Neural crest cell (in vitro differentiated cells): Measurements from ENCODE around the gene FGD5. TPM values are rescaled to one million over a fixed set of nuclear protein-coding genes. Genes with fewer than 3 reads are reported as not detected.

ENCODE experiments used
- DNase-seq: peaks from one replicate; pipeline ENCODE4 v3.0.0; 2021; ENCODE audit warnings: low read depth, mixed read lengths, low spot score
- H3K27ac Mint-ChIP-seq: one replicate; pipeline ENCODE4 v1.8.0; 2021; ENCODE audit warnings: mild to moderate bottlenecking, mixed read lengths; ENCODE audit not compliant: unreplicated experiment
- H3K27me3 Mint-ChIP-seq: 2 replicates; pipeline ENCODE4 v1.8.0; 2021; ENCODE audit warnings: low read depth, mild to moderate bottlenecking, mixed read lengths
- H3K36me3 Mint-ChIP-seq: 2 replicates; pipeline ENCODE4 v1.8.0; 2021; ENCODE audit warnings: low read depth, mild to moderate bottlenecking, mixed read lengths
- H3K4me1 Mint-ChIP-seq: 2 replicates; pipeline ENCODE4 v1.8.0; 2021; ENCODE audit warnings: mixed read lengths
- H3K4me3 Mint-ChIP-seq: one replicate; pipeline ENCODE4 v1.8.0; 2021; ENCODE audit warnings: mild to moderate bottlenecking, mixed read lengths
- H3K9me3 Mint-ChIP-seq: 2 replicates; pipeline ENCODE4 v1.8.0; 2021; ENCODE audit warnings: mixed read lengths
- total RNA-seq: library from RNA; stranded (reverse); gene quantifications from 2 replicates; pipeline ENCODE4 v1.2.1, GENCODE V29; 2021
- TF ChIP-seq, protein P1 (sequence below): fragments of 200-600 bp; sonication (generic); conservative IDR thresholded peaks from 2 replicates; pipeline ENCODE4 v1.5.0; 2021; ENCODE audit warnings: antibody characterized with exemption, mild to moderate bottlenecking

The FGD5 gene
- total RNA-seq, 1 donor from 2014 or later, result 0.61 TPM

DNA sequence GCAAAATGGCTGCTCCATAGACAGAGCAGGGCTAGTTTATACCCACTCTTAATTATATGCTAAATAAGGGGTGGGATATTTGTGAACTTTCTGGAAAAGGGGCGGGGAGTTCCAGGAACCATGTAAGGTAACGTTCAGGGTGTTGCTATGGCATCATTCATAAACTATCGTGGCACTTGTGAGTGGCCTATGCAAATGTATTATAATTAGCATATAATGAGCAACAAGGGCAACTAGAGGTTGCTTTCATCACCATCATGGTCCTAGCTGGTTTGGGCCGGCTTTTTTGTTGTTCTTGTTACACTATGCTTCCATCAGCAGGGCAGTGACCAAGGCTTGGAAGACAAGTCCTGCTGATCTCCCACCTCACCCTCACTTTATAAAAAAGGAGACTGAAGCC is 43.2 kb upstream of the FGD5 start:
- TF ChIP-seq, protein P1, sequence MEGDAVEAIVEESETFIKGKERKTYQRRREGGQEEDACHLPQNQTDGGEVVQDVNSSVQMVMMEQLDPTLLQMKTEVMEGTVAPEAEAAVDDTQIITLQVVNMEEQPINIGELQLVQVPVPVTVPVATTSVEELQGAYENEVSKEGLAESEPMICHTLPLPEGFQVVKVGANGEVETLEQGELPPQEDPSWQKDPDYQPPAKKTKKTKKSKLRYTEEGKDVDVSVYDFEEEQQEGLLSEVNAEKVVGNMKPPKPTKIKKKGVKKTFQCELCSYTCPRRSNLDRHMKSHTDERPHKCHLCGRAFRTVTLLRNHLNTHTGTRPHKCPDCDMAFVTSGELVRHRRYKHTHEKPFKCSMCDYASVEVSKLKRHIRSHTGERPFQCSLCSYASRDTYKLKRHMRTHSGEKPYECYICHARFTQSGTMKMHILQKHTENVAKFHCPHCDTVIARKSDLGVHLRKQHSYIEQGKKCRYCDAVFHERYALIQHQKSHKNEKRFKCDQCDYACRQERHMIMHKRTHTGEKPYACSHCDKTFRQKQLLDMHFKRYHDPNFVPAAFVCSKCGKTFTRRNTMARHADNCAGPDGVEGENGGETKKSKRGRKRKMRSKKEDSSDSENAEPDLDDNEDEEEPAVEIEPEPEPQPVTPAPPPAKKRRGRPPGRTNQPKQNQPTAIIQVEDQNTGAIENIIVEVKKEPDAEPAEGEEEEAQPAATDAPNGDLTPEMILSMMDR, result no peak
- Mint-ChIP-seq H3K36me3 (no peaks in the 10 kb centered on the region), H3K27me3 (no peaks in the 10 kb centered on the region), H3K4me3 (no peak overlapping the region), H3K27ac (peak overlapping the region; percentile 2), H3K9me3 (peaks cover 4% of the 10 kb centered on the region), H3K4me1 (no peaks in the 10 kb centered on the region)
- DNase-seq, result no peak

GRCh38 chr3:14779069-14779685 is 39.6 kb upstream of the FGD5 start:
- H3K36me3 Mint-ChIP-seq, result no peaks in the 10 kb centered on the region
- no peaks in the 10 kb centered on the region for H3K27me3 Mint-ChIP-seq
- no peak for DNase-seq
- H3K9me3 Mint-ChIP-seq, result peaks cover 4% of the 10 kb centered on the region
- no peaks in the 10 kb centered on the region for H3K4me1 Mint-ChIP-seq
- TF ChIP-seq, protein P1, result no peak
- no peak overlapping the region for H3K27ac Mint-ChIP-seq
- no peak overlapping the region for H3K4me3 Mint-ChIP-seq

- Mint-ChIP-seq H3K9me3 (peaks cover 4% of the 10 kb centered on the region), H3K4me3 (no peak overlapping the region), H3K36me3 (no peaks in the 10 kb centered on the region), H3K4me1 (no peaks in the 10 kb centered on the region), H3K27me3 (no peaks in the 10 kb centered on the region), H3K27ac (no peak overlapping the region)
- TF ChIP-seq, protein P1, result peak; percentile 67
- peak; percentile 44 for DNase-seq
Measured at GRCh38 chr3:14780927-14781507, 37.7 kb upstream of the FGD5 start.

GRCh38 chr3:14783480-14784086 is 35.2 kb upstream of the FGD5 start:
- peaks cover 4% of the 10 kb centered on the region for H3K9me3 Mint-ChIP-seq
- H3K4me3 Mint-ChIP-seq, result no peak overlapping the region
- no peaks in the 10 kb centered on the region for H3K4me1 Mint-ChIP-seq
- H3K27ac Mint-ChIP-seq, result no peak overlapping the region
- H3K27me3 Mint-ChIP-seq, result peaks cover 4% of the 10 kb centered on the region
- TF ChIP-seq, protein P1, result no peak
- H3K36me3 Mint-ChIP-seq, result no peaks in the 10 kb centered on the region
- no peak for DNase-seq

DNA sequence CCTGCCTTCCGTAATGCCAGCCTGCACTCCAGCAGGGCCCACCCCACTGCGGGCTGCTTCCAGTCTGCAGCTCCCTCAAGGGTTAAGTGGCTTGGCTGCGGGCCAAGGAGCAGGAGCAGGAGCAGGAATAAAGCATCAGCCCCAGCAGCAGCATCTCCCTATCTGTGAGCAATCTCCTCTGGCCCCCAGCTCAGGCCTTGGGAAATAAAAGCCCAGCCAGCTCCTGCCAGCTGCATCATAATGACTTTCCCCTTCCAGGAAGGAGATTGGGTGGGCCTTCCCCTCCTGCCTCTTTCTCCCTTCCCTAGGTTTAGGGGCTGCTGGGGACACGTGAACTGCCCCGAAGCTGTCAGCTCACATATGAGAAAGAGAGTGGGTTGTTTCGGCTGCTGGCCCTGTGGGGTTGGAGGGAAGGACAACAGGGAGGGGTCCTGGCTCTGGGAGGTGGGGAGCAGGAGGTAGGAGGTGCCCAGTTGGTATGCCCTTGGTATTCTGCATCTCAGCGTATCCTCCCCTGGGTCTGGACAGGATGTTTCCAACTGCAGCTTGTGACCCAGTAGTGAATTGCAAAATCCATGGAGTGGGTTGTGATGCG is 34.6 kb upstream of the FGD5 start:
- DNase-seq, result no peak
- H3K9me3 Mint-ChIP-seq, result peaks cover 4% of the 10 kb centered on the region
- TF ChIP-seq, protein P1, result no peak
- H3K4me3 Mint-ChIP-seq, result no peak overlapping the region
- H3K4me1 Mint-ChIP-seq, result no peaks in the 10 kb centered on the region
- H3K27ac Mint-ChIP-seq, result no peak overlapping the region
- H3K27me3 Mint-ChIP-seq, result peaks cover 4% of the 10 kb centered on the region
- H3K36me3 Mint-ChIP-seq, result no peaks in the 10 kb centered on the region
